GM21526 (cell line): ENCODE data around the gene MBD5.

Experiments
- ATAC-seq: cut with Tn5 transposase; IDR thresholded peaks from one replicate; pipeline ENCODE4 v1.9.1; 2021; ENCODE audit warnings: moderate library complexity; ENCODE audit not compliant: unreplicated experiment, low FRiP score

Gene MBD5

GRCh38 chr2:148430101-148430500 is 409.2 kb downstream of the MBD5 start:
- ATAC-seq = no peak

GRCh38 chr2:148447877-148448276 is 427.0 kb downstream of the MBD5 start:
- ATAC-seq = no peak

GRCh38 chr2:148450531-148450930 is 429.6 kb downstream of the MBD5 start:
- no peak for ATAC-seq

- no peak for ATAC-seq
Observed at GRCh38 chr2:148451046-148451445, 430.2 kb downstream of the MBD5 start.

GRCh38 chr2:148455791-148456190 is 434.9 kb downstream of the MBD5 start:
- ATAC-seq = no peak

- ATAC-seq = no peak
Observed at GRCh38 chr2:148458171-148458570, 437.3 kb downstream of the MBD5 start.

- ATAC-seq = no peak
Observed at GRCh38 chr2:148459377-148459778, 438.5 kb downstream of the MBD5 start.

GRCh38 chr2:148461876-148462275 is 441.0 kb downstream of the MBD5 start:
- no peak for ATAC-seq

GRCh38 chr2:148475626-148476025 is 454.7 kb downstream of the MBD5 start:
- ATAC-seq = no peak

GRCh38 chr2:148479398-148479797 is 458.5 kb downstream of the MBD5 start:
- ATAC-seq = no peak

- ATAC-seq = no peak
Observed at GRCh38 chr2:148483665-148484064, 462.8 kb downstream of the MBD5 start.

GRCh38 chr2:148484066-148484465 is 463.2 kb downstream of the MBD5 start:
- no peak for ATAC-seq

- ATAC-seq = no peak
Observed at GRCh38 chr2:148486655-148487054, 465.8 kb downstream of the MBD5 start.

- no peak for ATAC-seq
Observed at GRCh38 chr2:148487439-148487838, 466.5 kb downstream of the MBD5 start.

GRCh38 chr2:148490840-148491439 is 470.0 kb downstream of the MBD5 start:
- no peak for ATAC-seq

- no peak for ATAC-seq
Observed at GRCh38 chr2:148493822-148494563, 473.1 kb downstream of the MBD5 start.

GRCh38 chr2:148495586-148495985 is 474.7 kb downstream of the MBD5 start:
- no peak for ATAC-seq

- no peak for ATAC-seq
Observed at GRCh38 chr2:148501545-148501944, 480.7 kb downstream of the MBD5 start.

- ATAC-seq = no peak
Observed at GRCh38 chr2:148503516-148503915, 482.6 kb downstream of the MBD5 start.

GRCh38 chr2:148507970-148508369 is 487.1 kb downstream of the MBD5 start:
- ATAC-seq = no peak

- ATAC-seq = peak; percentile 4
Observed at GRCh38 chr2:148508878-148509287, 488.0 kb downstream of the MBD5 start.

- ATAC-seq = peak; percentile 100
Observed at GRCh38 chr2:148509288-148509902, 488.5 kb downstream of the MBD5 start.
